GM12878 (cell line): ENCODE results near the gene AFMID. TPM values are rescaled to one million over a fixed set of nuclear protein-coding genes. Genes with fewer than 3 reads are reported as not detected.
A peak's percentile ranks its signal among the peaks of the same experiment; 100 is the strongest.

ENCODE experiments used
- BCL3 ChIP-seq: IDR thresholded peaks from 2 replicates; pipeline ENCODE4 v1.6.1; 2011; ENCODE audit warnings: borderline replicate concordance, low read depth, mild to moderate bottlenecking, moderate library complexity, low read length; ENCODE audit not compliant: insufficient read depth, poor library complexity, severe bottlenecking
- BRCA1 ChIP-seq: IDR thresholded peaks from 2 replicates; pipeline ENCODE4 v1.6.1; 2011; ENCODE audit warnings: low read depth, low read length, improper control_type of control experiment
- CBX5 ChIP-seq: sonication (generic); IDR thresholded peaks from 2 replicates; pipeline ENCODE4 v1.6.1; 2016; ENCODE audit warnings: low read depth, moderate library complexity, mild to moderate bottlenecking, inconsistent platforms
- CHD4 ChIP-seq: fragments of 200-600 bp; sonication (generic); IDR thresholded peaks from 2 replicates; pipeline ENCODE4 v1.6.1; 2016; ENCODE audit warnings: mild to moderate bottlenecking
- E2F4 ChIP-seq: IDR thresholded peaks from 2 replicates; pipeline ENCODE4 v1.6.1; 2012; ENCODE audit warnings: low read depth, low read length, improper control_type of control experiment
- ESRRA ChIP-seq: IDR thresholded peaks from 2 replicates; pipeline ENCODE4 v1.6.1; 2012; ENCODE audit warnings: mild to moderate bottlenecking, low read length, improper control_type of control experiment
- HDAC6 ChIP-seq: fragments of 200-600 bp; sonication (generic); IDR thresholded peaks from one replicate; pipeline ENCODE4 v1.8.0; 2017; ENCODE audit warnings: antibody characterized with exemption; ENCODE audit not compliant: unreplicated experiment
- HDGF ChIP-seq: fragments of 450-650 bp; IDR thresholded peaks from 2 replicates; pipeline ENCODE4 v1.6.1; 2016; ENCODE audit warnings: antibody characterized with exemption
- JUND ChIP-seq: IDR thresholded peaks from 2 replicates; pipeline ENCODE4 v1.6.1; 2012; ENCODE audit warnings: low read depth, mild to moderate bottlenecking, low read length, improper control_type of control experiment, moderate library complexity
- MTA3 ChIP-seq: IDR thresholded peaks from 2 replicates; pipeline ENCODE4 v1.6.1; 2012; ENCODE audit warnings: low read length, inconsistent platforms, borderline replicate concordance
- NR2F1 ChIP-seq: fragments of 450-650 bp; conservative IDR thresholded peaks from 2 replicates; pipeline ENCODE4 v1.6.1; 2017; ENCODE audit warnings: mild to moderate bottlenecking
- PML ChIP-seq: IDR thresholded peaks from 2 replicates; pipeline ENCODE4 v1.6.1; 2012; ENCODE audit warnings: low read length, inconsistent platforms
- POLR2AphosphoS2 ChIP-seq: IDR thresholded peaks from 2 replicates; pipeline ENCODE4 v1.6.1; 2011; ENCODE audit warnings: low read depth, mild to moderate bottlenecking, low read length, improper control_type of control experiment, moderate library complexity
- RBBP5 ChIP-seq: fragments of 200-600 bp; sonication (generic); conservative IDR thresholded peaks from 2 replicates; pipeline ENCODE4 v1.6.1; 2016
- RCOR1 ChIP-seq: conservative IDR thresholded peaks from 2 replicates; pipeline ENCODE4 v1.6.1; 2012; ENCODE audit warnings: low read depth, low read length, improper control_type of control experiment
- SKIL ChIP-seq: fragments of 450-650 bp; IDR thresholded peaks from 2 replicates; pipeline ENCODE4 v1.6.1; 2017; ENCODE audit warnings: mild to moderate bottlenecking, low read depth, inconsistent platforms; ENCODE audit not compliant: poor library complexity, severe bottlenecking
- TBL1XR1 ChIP-seq: IDR thresholded peaks from 2 replicates; pipeline ENCODE4 v1.6.1; 2012; ENCODE audit warnings: low read depth, low read length, improper control_type of control experiment
- TCF12 ChIP-seq: IDR thresholded peaks from 2 replicates; pipeline ENCODE4 v1.6.1; 2011; ENCODE audit warnings: low read depth, mild to moderate bottlenecking, low read length
- ZZZ3 ChIP-seq: IDR thresholded peaks from 2 replicates; pipeline ENCODE4 v1.6.1; 2011; ENCODE audit warnings: low read depth; ENCODE audit not compliant: control insufficient read depth, insufficient read length
- polyA plus RNA-seq, 11 experiments: library from polyadenylated mRNA; depleted of rRNA in 4 of 11; unstranded in 6 of 11; stranded (reverse) in 5 of 11; fragments of >200 nt; fragmentation: Nextera tagmentation in 4 of 11; fragmentation: Illumina TruSeq in 1 of 11; extraction: Ambion mirVana in 4 of 11; extraction: Trizol in 1 of 11; gene quantifications; 1 replicate in 1 of 11; 2 replicates in 10 of 11; pipeline versions ENCODE4 v1.2.1 to v1.2.3, GENCODE V29; 2011 to 2016; ENCODE audit warnings: inconsistent platforms in 2 of 11, missing spikeins in 2 of 11, low read depth in 1 of 11
- total RNA-seq, 4 experiments: library from RNA; depleted of rRNA in 3 of 4; stranded (reverse); fragments of >200 nt in 3 of 4; fragmentation: Illumina TruSeq in 1 of 4; extraction: Trizol in 1 of 4; gene quantifications; 2 replicates each; pipeline versions ENCODE4 v1.2.1 to v1.2.3, GENCODE V29; 2013 to 2021
- TF ChIP-seq, protein P1 (sequence below): fragments of 150-350 bp; IDR thresholded peaks from 2 replicates; pipeline ENCODE4 v1.6.1; 2016; ENCODE audit warnings: low read depth, low read length

The AFMID gene
- total and polyA plus RNA-seq, 10 of the 15 experiments (the other 5 are each of a cell fraction or from before 2014, with no cell fraction given): 36.1 to 98.8 (median 51.6) TPM

GRCh38 chr17:78253946-78254672 is 66.9 kb downstream of the AFMID start (continued):
- TF ChIP-seq SKIL: no peak
- TF ChIP-seq PML: no peak
- TF ChIP-seq MTA3: no peak
- no peak for TF ChIP-seq RCOR1
- no peak for TF ChIP-seq TCF12
- no peak for TF ChIP-seq HDGF
- no peak for TF ChIP-seq BCL3
- no peak for TF ChIP-seq RBBP5
- TF ChIP-seq NR2F1: peak; percentile 60
- TF ChIP-seq TBL1XR1: no peak
- TF ChIP-seq, protein P1, sequence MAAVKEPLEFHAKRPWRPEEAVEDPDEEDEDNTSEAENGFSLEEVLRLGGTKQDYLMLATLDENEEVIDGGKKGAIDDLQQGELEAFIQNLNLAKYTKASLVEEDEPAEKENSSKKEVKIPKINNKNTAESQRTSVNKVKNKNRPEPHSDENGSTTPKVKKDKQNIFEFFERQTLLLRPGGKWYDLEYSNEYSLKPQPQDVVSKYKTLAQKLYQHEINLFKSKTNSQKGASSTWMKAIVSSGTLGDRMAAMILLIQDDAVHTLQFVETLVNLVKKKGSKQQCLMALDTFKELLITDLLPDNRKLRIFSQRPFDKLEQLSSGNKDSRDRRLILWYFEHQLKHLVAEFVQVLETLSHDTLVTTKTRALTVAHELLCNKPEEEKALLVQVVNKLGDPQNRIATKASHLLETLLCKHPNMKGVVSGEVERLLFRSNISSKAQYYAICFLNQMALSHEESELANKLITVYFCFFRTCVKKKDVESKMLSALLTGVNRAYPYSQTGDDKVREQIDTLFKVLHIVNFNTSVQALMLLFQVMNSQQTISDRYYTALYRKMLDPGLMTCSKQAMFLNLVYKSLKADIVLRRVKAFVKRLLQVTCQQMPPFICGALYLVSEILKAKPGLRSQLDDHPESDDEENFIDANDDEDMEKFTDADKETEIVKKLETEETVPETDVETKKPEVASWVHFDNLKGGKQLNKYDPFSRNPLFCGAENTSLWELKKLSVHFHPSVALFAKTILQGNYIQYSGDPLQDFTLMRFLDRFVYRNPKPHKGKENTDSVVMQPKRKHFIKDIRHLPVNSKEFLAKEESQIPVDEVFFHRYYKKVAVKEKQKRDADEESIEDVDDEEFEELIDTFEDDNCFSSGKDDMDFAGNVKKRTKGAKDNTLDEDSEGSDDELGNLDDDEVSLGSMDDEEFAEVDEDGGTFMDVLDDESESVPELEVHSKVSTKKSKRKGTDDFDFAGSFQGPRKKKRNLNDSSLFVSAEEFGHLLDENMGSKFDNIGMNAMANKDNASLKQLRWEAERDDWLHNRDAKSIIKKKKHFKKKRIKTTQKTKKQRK: no peak
- no peak for TF ChIP-seq CBX5
- TF ChIP-seq JUND: no peak
- TF ChIP-seq CHD4: no peak
- no peak for TF ChIP-seq HDAC6
- no peak for TF ChIP-seq E2F4
- no peak for TF ChIP-seq ZZZ3
- no peak for TF ChIP-seq POLR2AphosphoS2
- no peak for TF ChIP-seq ESRRA
- TF ChIP-seq BRCA1: no peak
